ENCODE measurements around the gene KIT.

DNA sequence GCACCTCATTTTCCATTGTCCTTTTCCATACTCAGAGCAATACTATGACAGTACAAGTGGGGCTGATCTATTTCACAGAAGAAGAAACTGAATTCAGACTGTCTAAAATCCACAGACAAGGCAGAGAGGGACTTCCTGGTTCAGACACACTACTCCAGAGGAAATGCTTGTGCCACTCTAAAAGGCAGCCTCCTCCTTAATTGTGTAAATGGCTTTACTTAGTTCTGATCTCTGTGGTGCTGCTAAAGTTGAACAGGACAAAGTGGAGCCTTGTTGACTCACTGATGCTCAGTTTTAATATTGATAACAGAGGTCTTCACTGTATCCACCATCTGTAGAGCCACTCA, 122.4 kb downstream of the KIT start:
- TF ChIP-seq, protein P1, sequence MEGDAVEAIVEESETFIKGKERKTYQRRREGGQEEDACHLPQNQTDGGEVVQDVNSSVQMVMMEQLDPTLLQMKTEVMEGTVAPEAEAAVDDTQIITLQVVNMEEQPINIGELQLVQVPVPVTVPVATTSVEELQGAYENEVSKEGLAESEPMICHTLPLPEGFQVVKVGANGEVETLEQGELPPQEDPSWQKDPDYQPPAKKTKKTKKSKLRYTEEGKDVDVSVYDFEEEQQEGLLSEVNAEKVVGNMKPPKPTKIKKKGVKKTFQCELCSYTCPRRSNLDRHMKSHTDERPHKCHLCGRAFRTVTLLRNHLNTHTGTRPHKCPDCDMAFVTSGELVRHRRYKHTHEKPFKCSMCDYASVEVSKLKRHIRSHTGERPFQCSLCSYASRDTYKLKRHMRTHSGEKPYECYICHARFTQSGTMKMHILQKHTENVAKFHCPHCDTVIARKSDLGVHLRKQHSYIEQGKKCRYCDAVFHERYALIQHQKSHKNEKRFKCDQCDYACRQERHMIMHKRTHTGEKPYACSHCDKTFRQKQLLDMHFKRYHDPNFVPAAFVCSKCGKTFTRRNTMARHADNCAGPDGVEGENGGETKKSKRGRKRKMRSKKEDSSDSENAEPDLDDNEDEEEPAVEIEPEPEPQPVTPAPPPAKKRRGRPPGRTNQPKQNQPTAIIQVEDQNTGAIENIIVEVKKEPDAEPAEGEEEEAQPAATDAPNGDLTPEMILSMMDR (IDR thresholded peaks at IDR 0.05 in 2 of 3, conservative IDR thresholded peaks at IDR 0.05 in 1 of 3; ENCODE audit: borderline replicate concordance in 1 of 3, insufficient read depth in 1 of 3, low read depth in 2 of 3, low read length in 2 of 3) = no peak
- no peak for TF ChIP-seq SP1 (IDR thresholded peaks at IDR 0.05; ENCODE audit: low read depth)

All from HCT116 (cell line).